ENCODE results near the gene PAQR5. TPM values are rescaled to one million over a fixed set of nuclear protein-coding genes. Genes with fewer than 3 reads are reported as not detected.
"Not testable (repeated sequence)": the region's sequence is repeated elsewhere in the genome, so short reads cannot be mapped to it uniquely, and the experiment has no call there.

The PAQR5 gene
- total RNA-seq, 1 experiment from 2014 or later: 9.4 TPM

- TF ChIP-seq ZNF121 (CRISPR knock-in tag; IDR thresholded peaks at IDR 0.05): peak; percentile 88
- CTCF ChIA-PET: interaction anchor here (0.7 to 2.0 kb wide), 3 partner anchors 23 to 93 kb away, joined by 3 to 4 read pairs (median 4); no protein-coding TSS in a partner anchor
- H3K36me3 Mint-ChIP-seq: peaks cover 13% of the 10 kb centered on the region
These were observed 3.4 kb downstream of the PAQR5 start for GRCh38 chr15:69302087-69302486.

GRCh38 chr15:69302929-69303328 lies 4.2 kb downstream of the PAQR5 start:
- Mint-ChIP-seq H3K27ac (no peak overlapping the region), H3K4me1 (peaks cover 23% of the 10 kb centered on the region), H3K27me3 (ENCODE audit: low read depth) (peaks cover 27% of the 10 kb centered on the region), H3K9me3 (peaks cover 8% of the 10 kb centered on the region), H3K36me3 (peaks cover 14% of the 10 kb centered on the region), H3K4me3 (no peak overlapping the region)
- ChIA-PET CTCF (interaction anchor here (0.5 to 2.0 kb wide), 7 partner anchors 12 to 272 kb away, joined by 3 to 7 read pairs (median 4); no protein-coding TSS in a partner anchor), POLR2A (no interaction called here)
- ATAC-seq: no peak
- TF ChIP-seq PRDM15 (CRISPR knock-in tag; IDR thresholded peaks at IDR 0.05) (no peak), CREM (CRISPR knock-in tag; IDR thresholded peaks at IDR 0.05) (no peak), TEAD1 (CRISPR knock-in tag; IDR thresholded peaks at IDR 0.05) (no peak), ATF1 (CRISPR knock-in tag; IDR thresholded peaks at IDR 0.05) (no peak), PREB (CRISPR knock-in tag; IDR thresholded peaks at IDR 0.05; ENCODE audit: borderline replicate concordance) (no peak)
- no peak for DNase-seq (ENCODE audit: low spot score)

More at GRCh38 chr15:69302087-69302486, 3.4 kb downstream of the PAQR5 start:
- H3K9me3 Mint-ChIP-seq; H3K4me3 Mint-ChIP-seq; DNase-seq (ENCODE audit: low spot score); H3K27ac Mint-ChIP-seq; ATAC-seq; POLR2A ChIA-PET: not testable (repeated sequence)
- H3K4me1 Mint-ChIP-seq: peaks cover 23% of the 10 kb centered on the region
- H3K27me3 Mint-ChIP-seq (ENCODE audit: low read depth): peaks cover 36% of the 10 kb centered on the region

- peaks cover 21% of the 10 kb centered on the region for H3K27me3 Mint-ChIP-seq (ENCODE audit: low read depth)
- DNase-seq (ENCODE audit: low spot score): no peak
- TF ChIP-seq CTCF (IDR thresholded peaks at IDR 0.05): peak; percentile 29; the same call in 1 of the 2 replicates
- TF ChIP-seq SP1 (CRISPR knock-in tag; conservative IDR thresholded peaks at IDR 0.05): no peak
- H3K4me3 Mint-ChIP-seq: no peak overlapping the region
- CTCF ChIA-PET: interaction anchor here (1.2 to 2.0 kb wide), 6 partner anchors 9 to 272 kb away, joined by 3 to 7 read pairs (median 4); no protein-coding TSS in a partner anchor
- peaks cover 21% of the 10 kb centered on the region for H3K4me1 Mint-ChIP-seq
- POLR2A ChIA-PET: no interaction called here
- ATAC-seq: no peak
- peaks cover 14% of the 10 kb centered on the region for H3K36me3 Mint-ChIP-seq
- H3K9me3 Mint-ChIP-seq: peaks cover 8% of the 10 kb centered on the region
- H3K27ac Mint-ChIP-seq: no peak overlapping the region
These were observed 4.8 kb downstream of the PAQR5 start for GRCh38 chr15:69303337-69304181.

GRCh38 chr15:69304182-69304545 lies 5.5 kb downstream of the PAQR5 start:
- ATAC-seq (no peak), DNase-seq (ENCODE audit: low spot score) (no peak)
- Mint-ChIP-seq H3K9me3 (peaks cover 8% of the 10 kb centered on the region), H3K27ac (no peak overlapping the region; the same call in 1 of the 2 replicates), H3K4me1 (peaks cover 21% of the 10 kb centered on the region), H3K36me3 (peaks cover 14% of the 10 kb centered on the region), H3K27me3 (ENCODE audit: low read depth) (peaks cover 20% of the 10 kb centered on the region), H3K4me3 (no peak overlapping the region)
- CTCF ChIA-PET: interaction anchor here (1.2 to 2.0 kb wide), 5 partner anchors 9 to 273 kb away, joined by 3 to 7 read pairs (median 4); no protein-coding TSS in a partner anchor
- POLR2A ChIA-PET: no interaction called here
- TF ChIP-seq ESRRA (CRISPR knock-in tag; IDR thresholded peaks at IDR 0.05; ENCODE audit: borderline replicate concordance) (no peak), ZNF416 (CRISPR knock-in tag; IDR thresholded peaks at IDR 0.05) (no peak), ZSCAN18 (CRISPR knock-in tag; IDR thresholded peaks at IDR 0.05) (no peak), TCF7 (CRISPR knock-in tag; IDR thresholded peaks at IDR 0.05; ENCODE audit: low read depth) (no peak), RELA (CRISPR knock-in tag; IDR thresholded peaks at IDR 0.05; ENCODE audit: borderline replicate concordance) (no peak), SOX15 (CRISPR knock-in tag; IDR thresholded peaks at IDR 0.05) (no peak), OVOL2 (CRISPR knock-in tag; IDR thresholded peaks at IDR 0.05; ENCODE audit: borderline replicate concordance) (no peak), ELF4 (CRISPR knock-in tag; IDR thresholded peaks at IDR 0.05; ENCODE audit: low read depth) (no peak), KAT7 (CRISPR knock-in tag; IDR thresholded peaks at IDR 0.05; ENCODE audit: borderline replicate concordance) (no peak), ZNF263 (CRISPR knock-in tag; IDR thresholded peaks at IDR 0.05; ENCODE audit: low read depth) (no peak)

All from WTC11 (cell line).